GM19043 (cell line): Measurements from ENCODE around the gene GASK1A.

Source experiments
- ATAC-seq: cut with Tn5 transposase; IDR thresholded peaks from one replicate; pipeline ENCODE4 v1.9.1; 2021; ENCODE audit warnings: low read depth; ENCODE audit not compliant: unreplicated experiment

GASK1A gene

DNA sequence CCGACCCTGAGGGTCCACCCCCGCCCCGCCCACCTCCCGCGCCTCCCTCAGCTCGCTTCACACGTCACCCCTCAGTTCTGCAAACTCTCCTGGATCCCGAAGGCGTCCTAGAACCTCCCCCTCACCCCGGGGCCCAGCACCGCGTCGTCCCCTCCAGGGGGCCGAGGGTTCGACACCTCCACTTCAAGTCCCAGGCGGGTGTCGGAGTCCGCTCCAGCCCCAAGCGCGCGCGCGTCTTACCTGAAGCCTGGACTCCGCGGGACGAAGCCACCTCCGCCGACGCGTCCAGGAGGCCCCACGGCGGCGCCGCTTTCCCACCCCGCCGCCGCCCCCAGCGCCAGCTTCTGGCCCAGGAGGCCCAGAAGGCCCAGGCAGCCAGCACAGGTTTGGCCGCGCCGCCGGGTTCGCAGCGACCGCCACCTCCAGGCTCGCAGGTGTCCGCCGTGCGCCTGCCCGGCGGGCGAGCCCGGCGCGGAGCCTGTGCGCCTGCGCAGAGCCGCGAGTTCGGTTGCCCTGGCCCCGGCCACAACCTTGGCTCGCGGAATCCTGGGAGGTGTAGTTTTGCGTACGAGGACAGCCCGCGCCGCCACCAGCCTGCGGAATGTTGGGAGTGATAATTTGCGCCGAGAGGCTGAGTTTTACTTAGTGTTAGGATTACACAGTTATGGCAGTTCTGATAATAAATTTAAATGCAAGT, 126.6 kb downstream of the GASK1A start, which contains the start of gene POMGNT2:
Gene POMGNT2 (minus strand): TSS at position 484 of the 697 bp plus-strand sequence. CDS start 24,648 bp downstream, outside the sequence.
- peak; percentile 87 for ATAC-seq

DNA sequence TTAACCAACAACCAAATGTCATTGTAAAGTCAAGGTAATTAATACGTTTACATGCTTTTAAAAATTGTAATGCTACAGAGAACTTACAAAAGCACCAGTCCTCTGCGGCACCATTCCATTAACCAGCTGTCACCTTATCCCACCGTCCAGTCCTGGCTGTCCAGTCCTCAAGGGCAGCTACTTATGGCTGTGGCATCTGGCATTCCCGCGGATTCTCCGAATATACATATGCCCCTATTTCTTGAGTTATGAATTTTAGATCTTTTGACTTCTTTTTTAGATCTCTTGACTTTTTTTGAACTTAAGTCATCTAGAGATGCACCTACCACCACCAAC, 127.2 kb downstream of the GASK1A start:
- no peak for ATAC-seq
